SIG-M5 (cell line): ENCODE results near the gene QKI.

ENCODE experiments used
- DNase-seq: peaks from one replicate; lab custom pipeline; 2025; lab: John Stamatoyannopoulos, UW

The QKI gene

GRCh38 chr6:163489584-163489983, 75.1 kb downstream of the QKI start:
- DNase-seq, result no peak

- DNase-seq, result no peak
Observed at GRCh38 chr6:163490826-163491577, 76.5 kb downstream of the QKI start.

- no peak for DNase-seq
Observed at GRCh38 chr6:163491737-163492300, 77.3 kb downstream of the QKI start.

GRCh38 chr6:163494279-163494727, 79.8 kb downstream of the QKI start:
- no peak for DNase-seq

- no peak for DNase-seq
Observed at GRCh38 chr6:163496205-163496604, 81.7 kb downstream of the QKI start.

GRCh38 chr6:163500105-163500504, 85.6 kb downstream of the QKI start:
- no peak for DNase-seq

GRCh38 chr6:163501026-163501425, 86.5 kb downstream of the QKI start:
- no peak for DNase-seq

GRCh38 chr6:163501439-163501838, 86.9 kb downstream of the QKI start:
- DNase-seq, result no peak

- DNase-seq, result no peak
Observed at GRCh38 chr6:163504984-163505640, 90.6 kb downstream of the QKI start.

GRCh38 chr6:163507965-163508364, 93.4 kb downstream of the QKI start:
- no peak for DNase-seq

GRCh38 chr6:163513003-163513402, 98.5 kb downstream of the QKI start:
- no peak for DNase-seq

GRCh38 chr6:163513570-163514166, 99.2 kb downstream of the QKI start:
- no peak for DNase-seq

GRCh38 chr6:163516908-163517307, 102.4 kb downstream of the QKI start:
- DNase-seq, result no peak

- no peak for DNase-seq
Observed at GRCh38 chr6:163520956-163521355, 106.4 kb downstream of the QKI start.

GRCh38 chr6:163522033-163522432, 107.5 kb downstream of the QKI start:
- DNase-seq, result no peak

- DNase-seq, result no peak
Observed at GRCh38 chr6:163525926-163526325, 111.4 kb downstream of the QKI start.

- DNase-seq, result no peak
Observed at GRCh38 chr6:163526346-163526745, 111.8 kb downstream of the QKI start.

GRCh38 chr6:163527291-163527690, 112.8 kb downstream of the QKI start:
- no peak for DNase-seq

GRCh38 chr6:163529605-163530004, 115.1 kb downstream of the QKI start:
- DNase-seq, result no peak

GRCh38 chr6:163530406-163530805, 115.9 kb downstream of the QKI start:
- no peak for DNase-seq

- DNase-seq, result no peak
Observed at GRCh38 chr6:163531122-163531521, 116.6 kb downstream of the QKI start.

- DNase-seq, result no peak
Observed at GRCh38 chr6:163532526-163533078, 118.1 kb downstream of the QKI start.

- no peak for DNase-seq
Observed at GRCh38 chr6:163533443-163533842, 118.9 kb downstream of the QKI start.
